ENCODE measurements around the gene PFN3.
"Not testable (repeated sequence)": the region's sequence is repeated elsewhere in the genome, so short reads cannot be mapped to it uniquely, and the experiment has no call there.

The PFN3 gene

DNA sequence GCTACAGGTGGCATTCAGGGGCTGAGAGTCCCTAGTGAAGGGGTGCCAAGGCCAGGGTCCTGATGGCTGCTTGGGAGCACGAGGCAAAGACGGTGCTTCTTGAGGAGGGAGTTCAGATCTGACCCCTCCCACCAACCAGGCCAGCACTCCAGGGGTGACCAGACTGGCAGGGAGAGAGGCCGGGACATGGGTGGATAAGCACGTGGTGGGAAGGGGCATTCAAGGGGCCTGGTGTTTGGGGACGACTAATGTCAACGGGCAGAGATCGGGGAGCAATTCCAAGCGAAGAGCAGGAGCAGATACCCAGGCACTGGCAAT is 38.2 kb downstream of the PFN3 start:
- Histone ChIP-seq H4K12ac (ENCODE audit: low read depth, low read length) (no peak overlapping the region), H3K23ac (ENCODE audit: low read length) (no peak overlapping the region), H3K27me3 (ENCODE audit: insufficient read depth, low read length) (no peaks in the 10 kb centered on the region), H2AFZ (ENCODE audit: insufficient read depth, low read length, poor library complexity) (no peak overlapping the region), H3K18ac (ENCODE audit: low read length) (no peak overlapping the region), H3K36me3 (ENCODE audit: control insufficient read depth in 1 of 2, insufficient read depth in 2 of 2, low read length in 2 of 2) (no peaks in the 10 kb centered on the region), H3K27ac (ENCODE audit: low read depth, low read length) (no peak overlapping the region), H3K79me2 (ENCODE audit: control insufficient read depth, insufficient read depth, low read length, poor library complexity) (peaks cover 6% of the 10 kb centered on the region), H3K9ac (ENCODE audit: low read length) (no peak overlapping the region), H4K91ac (ENCODE audit: low read depth, low read length) (no peak overlapping the region), H4K8ac (ENCODE audit: low read depth, low read length) (no peak overlapping the region), H3K79me1 (ENCODE audit: low read length) (peaks cover 13% of the 10 kb centered on the region), H3K9me3 (ENCODE audit: insufficient read depth, low read depth, low read length) (no peaks in the 10 kb centered on the region), H3K4me3 (ENCODE audit: low read depth, low read length) (no peak overlapping the region), H3K4me1 (ENCODE audit: control insufficient read depth in 1 of 2, insufficient read depth in 2 of 2, low read length in 2 of 2) (peaks cover 7 to 11% of the 10 kb centered on the region in 2 experiments), H3K4ac (ENCODE audit: low read depth, low read length) (no peak overlapping the region), H3K14ac (ENCODE audit: low read length) (no peak overlapping the region), H2BK12ac (ENCODE audit: low read length) (no peak overlapping the region), H2AK5ac (ENCODE audit: low read length) (no peak overlapping the region), H3K4me2 (ENCODE audit: low read length) (no peak overlapping the region), H2BK120ac (ENCODE audit: insufficient read depth, low read length, poor library complexity) (no peak overlapping the region), H2BK5ac (ENCODE audit: low read depth, low read length, poor library complexity) (no peak overlapping the region)
- no peak for DNase-seq
- WGBS (ENCODE audit: extremely low coverage, insufficient coverage, insufficient read length), result no CpG with 5 or more reads among the region's 8 CpGs

DNA sequence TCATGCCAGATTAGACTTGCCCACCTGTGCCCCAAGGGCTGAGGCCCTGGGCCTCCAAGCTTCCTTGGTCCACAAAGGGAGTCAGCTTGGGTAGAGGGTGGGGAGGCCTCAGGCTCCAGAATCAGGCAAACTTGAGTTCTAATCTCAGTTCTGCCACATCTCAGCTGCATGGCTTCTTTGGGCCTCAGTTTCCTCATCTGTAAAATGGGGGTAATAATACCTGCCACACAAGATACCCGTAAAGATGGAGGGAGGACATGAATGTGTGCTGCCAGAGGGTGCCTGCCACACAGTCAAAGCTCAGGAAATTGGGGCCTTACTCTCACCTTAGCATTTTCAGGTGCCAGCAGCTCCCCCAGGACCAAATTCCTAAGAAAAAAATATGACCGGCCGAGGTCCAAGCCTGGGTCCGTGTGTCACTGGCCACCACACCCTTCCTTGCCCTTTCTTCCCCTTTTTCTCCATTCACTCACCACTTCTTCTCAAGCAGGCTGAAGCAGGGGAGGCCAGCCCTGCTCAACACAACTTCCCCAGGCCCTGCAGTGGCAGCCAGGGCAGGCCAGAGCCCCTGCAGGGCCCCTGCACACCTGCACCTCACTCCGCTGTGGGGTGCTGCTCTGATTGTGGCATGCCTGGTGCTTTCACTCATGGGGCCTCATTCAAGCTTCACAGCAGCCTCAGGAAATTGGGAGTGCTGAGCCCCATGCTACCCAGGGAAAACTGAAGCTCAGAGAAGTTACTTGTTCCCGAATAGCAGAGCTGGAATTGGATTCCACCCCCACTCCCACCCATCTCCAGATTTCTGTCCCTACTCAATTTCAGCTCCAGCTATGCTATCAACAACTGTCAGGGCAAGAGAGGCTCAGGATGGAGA is 38.8 kb downstream of the PFN3 start:
- no CpG with 5 or more reads among the region's 6 CpGs for WGBS (ENCODE audit: extremely low coverage, insufficient coverage, insufficient read length)
- H3K23ac ChIP-seq (ENCODE audit: low read length), result no peak overlapping the region
- no peak overlapping the region for H4K91ac ChIP-seq (ENCODE audit: low read depth, low read length)
- H2AFZ ChIP-seq (ENCODE audit: insufficient read depth, low read length, poor library complexity), result no peak overlapping the region
- H3K9me3 ChIP-seq (ENCODE audit: insufficient read depth, low read depth, low read length), result no peaks in the 10 kb centered on the region
- no peak overlapping the region for H3K27ac ChIP-seq (ENCODE audit: low read depth, low read length)
- no peak for DNase-seq
- peaks cover 6 to 11% of the 10 kb centered on the region in 2 experiments for H3K4me1 ChIP-seq (ENCODE audit: control insufficient read depth in 1 of 2, insufficient read depth in 2 of 2, low read length in 2 of 2)
- H3K79me1 ChIP-seq (ENCODE audit: low read length), result peaks cover 10% of the 10 kb centered on the region
- no peak overlapping the region for H2BK5ac ChIP-seq (ENCODE audit: low read depth, low read length, poor library complexity)
- H3K27me3 ChIP-seq (ENCODE audit: insufficient read depth, low read length), result no peaks in the 10 kb centered on the region
- H4K8ac ChIP-seq (ENCODE audit: low read depth, low read length), result no peak overlapping the region
- H3K9ac ChIP-seq (ENCODE audit: low read length), result no peak overlapping the region
- no peak overlapping the region for H2BK120ac ChIP-seq (ENCODE audit: insufficient read depth, low read length, poor library complexity)
- no peak overlapping the region for H3K14ac ChIP-seq (ENCODE audit: low read length)
- H3K4me2 ChIP-seq (ENCODE audit: low read length), result no peak overlapping the region
- H3K4me3 ChIP-seq (ENCODE audit: low read depth, low read length), result no peak overlapping the region
- H4K12ac ChIP-seq (ENCODE audit: low read depth, low read length), result no peak overlapping the region
- no peak overlapping the region for H2AK5ac ChIP-seq (ENCODE audit: low read length)
- no peaks in the 10 kb centered on the region for H3K36me3 ChIP-seq (ENCODE audit: control insufficient read depth in 1 of 2, insufficient read depth in 2 of 2, low read length in 2 of 2)
- no peak overlapping the region for H3K18ac ChIP-seq (ENCODE audit: low read length)
- no peak overlapping the region for H2BK12ac ChIP-seq (ENCODE audit: low read length)
- no peak overlapping the region for H3K4ac ChIP-seq (ENCODE audit: low read depth, low read length)
- H3K79me2 ChIP-seq (ENCODE audit: control insufficient read depth, insufficient read depth, low read length, poor library complexity), result peaks cover 4% of the 10 kb centered on the region

GRCh38 chr5:177360740-177361139 is 39.7 kb downstream of the PFN3 start:
- H3K4ac ChIP-seq (ENCODE audit: low read depth, low read length); H3K9ac ChIP-seq (ENCODE audit: low read length); H3K9me3 ChIP-seq (ENCODE audit: insufficient read depth, low read depth, low read length); H3K4me2 ChIP-seq (ENCODE audit: low read length); H4K8ac ChIP-seq (ENCODE audit: low read depth, low read length); H3K18ac ChIP-seq (ENCODE audit: low read length); DNase-seq; H3K14ac ChIP-seq (ENCODE audit: low read length); H3K27ac ChIP-seq (ENCODE audit: low read depth, low read length); H3K23ac ChIP-seq (ENCODE audit: low read length); H3K27me3 ChIP-seq (ENCODE audit: insufficient read depth, low read length); H3K4me3 ChIP-seq (ENCODE audit: low read depth, low read length); H3K4me1 ChIP-seq (ENCODE audit: control insufficient read depth in 1 of 2, insufficient read depth in 2 of 2, low read length in 2 of 2); H2AFZ ChIP-seq (ENCODE audit: insufficient read depth, low read length, poor library complexity); H2AK5ac ChIP-seq (ENCODE audit: low read length); H2BK12ac ChIP-seq (ENCODE audit: low read length); H2BK120ac ChIP-seq (ENCODE audit: insufficient read depth, low read length, poor library complexity); H3K36me3 ChIP-seq (ENCODE audit: control insufficient read depth in 1 of 2, insufficient read depth in 2 of 2, low read length in 2 of 2); H4K12ac ChIP-seq (ENCODE audit: low read depth, low read length); H3K79me1 ChIP-seq (ENCODE audit: low read length); H3K79me2 ChIP-seq (ENCODE audit: control insufficient read depth, insufficient read depth, low read length, poor library complexity); H4K91ac ChIP-seq (ENCODE audit: low read depth, low read length); H2BK5ac ChIP-seq (ENCODE audit: low read depth, low read length, poor library complexity): not testable (repeated sequence)
- no CpG with 5 or more reads among the region's 7 CpGs for WGBS (ENCODE audit: extremely low coverage, insufficient coverage, insufficient read length)

- Histone ChIP-seq H4K91ac (ENCODE audit: low read depth, low read length) (no peak overlapping the region), H3K14ac (ENCODE audit: low read length) (no peak overlapping the region), H3K79me2 (ENCODE audit: control insufficient read depth, insufficient read depth, low read length, poor library complexity) (peaks cover 4% of the 10 kb centered on the region), H4K8ac (ENCODE audit: low read depth, low read length) (no peak overlapping the region), H3K18ac (ENCODE audit: low read length) (no peak overlapping the region), H3K27me3 (ENCODE audit: insufficient read depth, low read length) (no peaks in the 10 kb centered on the region), H3K36me3 (ENCODE audit: control insufficient read depth in 1 of 2, insufficient read depth in 2 of 2, low read length in 2 of 2) (no peaks in the 10 kb centered on the region), H3K4ac (ENCODE audit: low read depth, low read length) (no peak overlapping the region), H3K27ac (ENCODE audit: low read depth, low read length) (no peak overlapping the region), H3K23ac (ENCODE audit: low read length) (no peak overlapping the region), H3K4me3 (ENCODE audit: low read depth, low read length) (no peak overlapping the region), H2AFZ (ENCODE audit: insufficient read depth, low read length, poor library complexity) (no peak overlapping the region), H3K79me1 (ENCODE audit: low read length) (peaks cover 4% of the 10 kb centered on the region), H4K12ac (ENCODE audit: low read depth, low read length) (no peak overlapping the region), H2BK5ac (ENCODE audit: low read depth, low read length, poor library complexity) (no peak overlapping the region), H2BK120ac (ENCODE audit: insufficient read depth, low read length, poor library complexity) (no peak overlapping the region), H2AK5ac (ENCODE audit: low read length) (no peak overlapping the region), H3K9ac (ENCODE audit: low read length) (no peak overlapping the region), H3K4me2 (ENCODE audit: low read length) (no peak overlapping the region), H2BK12ac (ENCODE audit: low read length) (no peak overlapping the region), H3K9me3 (ENCODE audit: insufficient read depth, low read depth, low read length) (no peaks in the 10 kb centered on the region), H3K4me1 (ENCODE audit: control insufficient read depth in 1 of 2, insufficient read depth in 2 of 2, low read length in 2 of 2) (peaks cover 0 to 5% of the 10 kb centered on the region in 2 experiments)
- no peak for DNase-seq
- no CpG with 5 or more reads among the region's 3 CpGs for WGBS (ENCODE audit: extremely low coverage, insufficient coverage, insufficient read length)
Measured at GRCh38 chr5:177359860-177360259, 40.6 kb downstream of the PFN3 start.
